Fibroblast of skin of back (primary cell): ENCODE measurements around the gene CAV2. TPM values are rescaled to one million over a fixed set of nuclear protein-coding genes. Genes with fewer than 3 reads are reported as not detected.
"Not testable (repeated sequence)": the region's sequence is repeated elsewhere in the genome, so short reads cannot be mapped to it uniquely, and the experiment has no call there.

Source experiments
- DNase-seq: peaks from one replicate; pipeline ENCODE4 v3.0.0-alpha.2; 2013
- polyA plus RNA-seq, 2 experiments: library from polyadenylated mRNA; unstranded; fragments of 120-200 nt; gene quantifications; one replicate each; pipeline ENCODE4 v1.2.1, GENCODE V29; 2013; ENCODE audit not compliant: insufficient read length in 2 of 2

CAV2 gene, protein sequence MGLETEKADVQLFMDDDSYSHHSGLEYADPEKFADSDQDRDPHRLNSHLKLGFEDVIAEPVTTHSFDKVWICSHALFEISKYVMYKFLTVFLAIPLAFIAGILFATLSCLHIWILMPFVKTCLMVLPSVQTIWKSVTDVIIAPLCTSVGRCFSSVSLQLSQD
- polyA plus RNA-seq (2013, experiment 1 of 2; ENCODE audit: insufficient read length), result 183 TPM
- 283 TPM for polyA plus RNA-seq (2013, experiment 2 of 2; ENCODE audit: insufficient read length)

- peak; percentile 83 for DNase-seq
Observed at GRCh38 chr7:116499168-116500077, at the start of gene CAV2. CAV2 (plus strand) TSS chr7:116499738; CDS start chr7:116499782, 44 bp downstream.

- no peak for DNase-seq
Observed at GRCh38 chr7:116449950-116450349, 49.6 kb upstream of the CAV2 start.

- DNase-seq, result no peak
Observed at GRCh38 chr7:116451957-116452729, 47.4 kb upstream of the CAV2 start.

DNA sequence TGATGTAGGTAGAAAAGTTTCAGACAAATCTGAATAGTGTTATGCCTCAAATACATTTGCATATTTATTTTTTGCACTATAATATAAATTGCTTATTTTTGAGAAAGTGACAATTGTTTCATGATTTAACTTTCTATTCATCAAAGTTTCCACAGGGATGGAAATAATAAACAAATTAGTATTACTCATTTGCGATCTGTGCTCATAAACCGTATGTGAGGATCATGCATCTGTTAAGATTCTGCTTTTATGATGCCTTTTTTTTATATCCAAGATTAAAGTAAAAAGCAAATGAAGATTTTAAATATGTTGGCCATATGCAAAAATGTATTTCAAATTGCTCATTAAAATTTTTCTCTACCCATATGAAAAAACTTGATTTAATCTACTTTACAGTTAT lies 45.2 kb upstream of the CAV2 start:
- no peak for DNase-seq

GRCh38 chr7:116455009-116455408 lies 44.5 kb upstream of the CAV2 start:
- peak; percentile 87 for DNase-seq

GRCh38 chr7:116455499-116455898 lies 44.0 kb upstream of the CAV2 start:
- no peak for DNase-seq

- no peak for DNase-seq
Observed at GRCh38 chr7:116461500-116461899, 38.0 kb upstream of the CAV2 start.

DNA sequence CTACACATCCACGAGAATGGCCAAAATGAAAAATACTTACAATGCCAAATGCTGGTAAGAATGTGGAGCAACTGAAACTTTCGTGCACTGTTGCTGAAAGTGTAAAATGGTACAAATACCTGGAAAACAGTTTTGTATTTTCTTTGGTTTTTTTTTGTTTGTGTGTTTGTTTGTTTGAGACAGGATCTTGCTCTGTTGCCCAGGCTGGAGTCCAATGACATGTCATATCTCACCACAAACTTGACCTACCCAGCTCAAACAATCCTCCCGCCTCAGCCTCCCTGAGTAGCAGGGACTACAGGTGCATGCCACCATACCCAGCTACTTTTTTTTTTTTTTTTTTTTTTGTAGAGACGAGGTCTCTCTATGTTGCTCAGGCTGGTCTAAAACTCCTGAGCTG lies 35.6 kb upstream of the CAV2 start:
- DNase-seq, result no peak

GRCh38 chr7:116464375-116464774 lies 35.2 kb upstream of the CAV2 start:
- peak; percentile 68 for DNase-seq

DNA sequence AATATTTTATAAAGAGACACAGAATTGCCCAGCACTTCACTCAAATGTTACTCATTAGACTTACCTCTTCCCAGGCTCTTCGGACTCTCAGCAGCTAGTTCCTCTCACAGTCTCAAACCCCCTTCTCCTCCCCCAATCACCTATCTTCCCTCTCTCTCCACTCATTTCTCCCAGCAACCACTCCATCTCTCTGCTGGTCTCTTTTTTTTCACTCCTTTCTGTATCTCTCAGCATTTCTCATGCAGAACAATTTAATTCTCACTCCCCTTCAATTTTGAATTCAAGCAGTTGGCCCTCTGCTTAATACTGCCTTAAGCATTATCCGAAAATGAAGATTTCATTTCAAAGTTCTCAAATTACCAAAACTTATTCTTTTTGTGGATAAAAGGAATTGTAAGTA lies 34.4 kb upstream of the CAV2 start:
- DNase-seq, result no peak

- no peak for DNase-seq
Observed at GRCh38 chr7:116468534-116468933, 31.0 kb upstream of the CAV2 start.

DNA sequence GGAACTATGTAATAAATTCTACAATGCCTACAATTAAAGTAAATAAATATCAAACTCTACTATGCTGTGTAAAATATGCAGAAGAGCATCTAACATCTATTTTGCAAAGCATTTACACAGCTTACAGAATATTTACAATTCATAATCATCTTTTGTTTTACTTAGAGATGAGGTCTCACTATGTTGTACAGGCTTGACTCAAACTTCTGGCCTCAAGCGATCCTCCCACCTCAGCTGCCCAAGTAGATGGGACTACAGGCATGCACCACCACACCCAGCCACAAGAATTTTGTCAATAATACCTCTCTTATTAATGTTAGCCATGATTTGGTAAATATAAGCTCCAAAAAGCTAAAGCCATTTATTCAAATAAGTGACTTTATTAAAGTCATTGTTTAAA lies 21.9 kb upstream of the CAV2 start:
- DNase-seq, result no peak

DNA sequence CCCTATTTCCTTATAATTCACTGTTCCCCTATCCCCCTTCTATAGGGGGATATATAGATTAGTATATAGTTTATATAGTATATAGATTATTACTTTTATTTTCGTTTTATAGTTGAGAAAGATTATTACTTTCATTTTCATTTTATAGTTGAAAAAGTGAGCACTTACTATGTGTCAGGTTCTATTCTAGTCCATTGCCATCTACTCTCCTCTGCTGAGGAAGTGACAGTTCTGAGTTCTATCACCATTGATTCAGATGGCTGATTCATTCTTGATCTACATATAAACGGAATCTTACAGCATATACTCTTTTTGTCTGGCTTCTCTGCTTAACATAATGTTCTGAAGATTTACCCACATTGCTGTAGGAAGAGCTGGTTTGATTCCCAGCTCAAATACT lies 20.7 kb upstream of the CAV2 start:
- no peak for DNase-seq

DNA sequence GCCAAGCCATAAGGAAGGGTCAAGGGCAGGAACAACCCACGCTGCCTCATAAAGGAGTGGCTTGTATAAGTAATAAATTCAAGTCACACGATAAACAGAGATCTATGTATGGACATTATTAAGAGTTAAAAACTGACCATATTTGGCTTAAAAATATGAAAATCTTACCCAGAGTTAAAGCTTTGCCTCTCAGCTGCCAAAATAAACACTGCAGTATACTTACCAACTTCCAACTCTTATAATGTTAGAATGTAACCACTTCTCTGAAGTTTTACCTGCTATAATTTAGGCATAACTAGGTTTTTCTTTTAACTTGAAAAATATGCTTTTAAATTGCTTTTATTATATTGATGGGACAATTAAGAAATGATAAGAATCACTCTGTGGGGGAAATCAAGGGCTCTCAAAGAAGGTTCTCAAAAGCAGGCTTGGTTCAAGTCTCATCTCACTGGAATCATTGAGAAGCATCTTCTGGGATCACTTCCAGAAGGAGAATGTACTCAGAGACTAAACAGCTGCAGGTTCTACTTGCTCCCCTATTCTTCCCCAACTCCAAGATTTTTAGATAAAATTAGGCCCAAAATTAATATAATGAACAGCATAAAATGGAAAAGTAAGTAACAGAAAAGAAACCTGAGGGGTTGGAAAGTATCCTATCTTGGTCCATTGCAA lies 16.1 kb upstream of the CAV2 start:
- peak; percentile 46 for DNase-seq

GRCh38 chr7:116484389-116484788 lies 15.1 kb upstream of the CAV2 start:
- DNase-seq, result not testable (repeated sequence)

DNA sequence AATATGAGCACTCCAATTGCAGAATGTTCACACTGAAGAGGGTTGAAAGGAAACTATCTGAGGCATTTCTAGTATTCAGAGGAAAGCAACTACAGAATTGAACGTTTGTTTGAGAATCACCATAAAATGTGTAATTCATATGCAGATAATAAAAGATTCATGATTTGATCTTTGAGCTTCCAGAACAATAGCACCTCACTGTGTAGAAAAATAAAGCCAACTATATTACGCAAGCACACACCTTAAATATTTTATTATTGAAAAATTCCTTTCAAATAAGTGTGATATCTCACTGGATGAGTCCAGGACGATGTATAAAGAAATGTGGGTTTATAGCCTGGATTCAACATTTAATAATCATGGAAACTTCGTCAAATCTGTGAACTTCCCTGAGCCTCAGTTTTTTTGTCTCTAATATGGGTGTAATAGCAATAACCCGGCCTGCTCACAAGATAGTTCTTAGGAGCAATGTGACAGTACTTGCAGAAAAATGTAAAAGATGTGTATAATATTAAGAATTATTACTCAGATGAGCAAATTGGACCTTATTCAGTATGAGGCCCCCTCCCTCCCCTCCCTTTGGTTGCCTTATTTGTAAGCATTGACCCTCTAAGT lies 11.5 kb upstream of the CAV2 start:
- DNase-seq, result no peak

GRCh38 chr7:116490351-116490750 lies 9.2 kb upstream of the CAV2 start:
- no peak for DNase-seq

GRCh38 chr7:116491887-116492653 lies 7.5 kb upstream of the CAV2 start:
- no peak for DNase-seq

DNA sequence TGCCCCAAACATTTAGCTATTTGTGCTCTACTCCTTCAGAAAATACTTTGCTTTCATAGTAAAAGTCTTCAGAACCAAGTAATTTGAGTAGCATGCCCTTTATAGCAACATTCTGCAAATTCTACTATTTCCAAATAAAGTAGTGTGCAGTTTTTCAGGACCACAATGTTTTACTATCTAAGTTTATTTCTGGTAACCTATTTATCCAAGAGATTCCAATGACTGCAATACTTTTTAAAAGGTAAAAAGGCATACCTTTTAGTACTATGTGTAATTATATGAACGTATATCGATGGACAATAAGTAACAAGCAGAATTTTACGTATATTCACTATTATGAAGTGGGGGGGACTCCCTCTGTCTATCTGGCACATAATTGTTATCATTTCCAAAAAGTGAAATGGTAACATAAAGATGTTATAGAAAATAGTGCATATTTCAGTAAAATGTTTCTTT lies 6.9 kb upstream of the CAV2 start:
- DNase-seq, result peak; percentile 33

DNA sequence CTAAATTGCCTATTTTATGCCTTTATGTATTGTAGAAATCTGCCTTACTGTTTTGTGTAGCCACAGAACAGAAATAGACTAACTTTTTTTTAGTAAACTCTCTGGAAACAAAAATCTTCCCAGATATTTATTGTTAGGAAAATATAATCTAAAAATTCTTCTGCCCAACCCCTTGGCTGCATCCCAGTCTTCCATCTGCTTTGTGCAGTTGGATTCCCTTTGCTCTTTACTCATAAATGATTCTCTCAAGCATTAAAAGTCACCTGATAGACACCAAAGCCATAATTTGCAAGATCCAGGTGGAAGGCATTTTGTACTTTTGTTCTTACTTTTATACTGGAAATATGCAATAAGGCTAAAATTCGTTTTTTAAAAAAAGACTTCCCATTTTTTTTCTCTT lies 6.1 kb upstream of the CAV2 start:
- DNase-seq, result no peak

DNA sequence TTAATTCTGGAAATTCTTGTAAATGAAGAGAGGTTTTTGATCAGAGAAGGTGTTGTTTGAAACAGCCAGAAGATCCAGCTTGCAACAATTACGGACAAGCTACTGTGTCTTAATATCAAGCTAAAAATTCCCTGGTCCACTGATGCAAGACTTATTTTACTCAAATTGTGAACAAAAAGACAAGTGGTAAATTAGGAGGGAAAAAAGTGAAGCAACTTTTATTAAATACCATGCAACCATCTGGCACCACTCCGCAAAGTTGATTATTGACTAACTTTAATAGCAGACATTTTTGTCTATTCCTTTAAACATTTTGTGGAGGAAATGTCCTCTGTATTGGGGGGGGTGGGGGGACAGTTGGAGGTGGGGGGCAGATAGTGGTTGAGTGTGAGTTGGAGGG lies 5.1 kb upstream of the CAV2 start:
- no peak for DNase-seq
